Type B pancreatic cell (in vitro differentiated cells): Measurements from ENCODE around the gene NDEL1. TPM values are rescaled to one million over a fixed set of nuclear protein-coding genes. Genes with fewer than 3 reads are reported as not detected.

Experiments used
- DNase-seq: peaks from one replicate; pipeline ENCODE4 v3.0.0; 2021; ENCODE audit warnings: mixed read lengths; ENCODE audit not compliant: unreplicated experiment; ENCODE audit errors: extremely low spot score
- H3K27ac Mint-ChIP-seq: 2 replicates; pipeline ENCODE4 v1.8.0; 2021; ENCODE audit warnings: mild to moderate bottlenecking, mixed read lengths
- H3K27me3 Mint-ChIP-seq: 2 replicates; pipeline ENCODE4 v1.8.0; 2021; ENCODE audit warnings: mixed read lengths
- H3K36me3 Mint-ChIP-seq: 2 replicates; pipeline ENCODE4 v1.8.0; 2021; ENCODE audit warnings: mixed read lengths
- H3K4me1 Mint-ChIP-seq: one replicate; pipeline ENCODE4 v1.8.0; 2021; ENCODE audit warnings: mixed read lengths; ENCODE audit not compliant: unreplicated experiment
- H3K4me3 Mint-ChIP-seq: 2 replicates; pipeline ENCODE4 v1.8.0; 2021; ENCODE audit warnings: mild to moderate bottlenecking, mixed read lengths
- H3K9me3 Mint-ChIP-seq: 2 replicates; pipeline ENCODE4 v1.8.0; 2021; ENCODE audit warnings: mixed read lengths
- total RNA-seq: library from RNA; stranded (reverse); gene quantifications from 2 replicates; pipeline ENCODE4 v1.2.1, GENCODE V29; 2021; ENCODE audit warnings: low replicate concordance
- TF ChIP-seq, protein P1 (sequence below): fragments of 200-600 bp; sonication (generic); conservative IDR thresholded peaks from 2 replicates; pipeline ENCODE4 v1.5.0; 2021; ENCODE audit warnings: antibody characterized with exemption, mild to moderate bottlenecking

The NDEL1 gene
- total RNA-seq, 1 donor from 2014 or later: 51.4 TPM

DNA sequence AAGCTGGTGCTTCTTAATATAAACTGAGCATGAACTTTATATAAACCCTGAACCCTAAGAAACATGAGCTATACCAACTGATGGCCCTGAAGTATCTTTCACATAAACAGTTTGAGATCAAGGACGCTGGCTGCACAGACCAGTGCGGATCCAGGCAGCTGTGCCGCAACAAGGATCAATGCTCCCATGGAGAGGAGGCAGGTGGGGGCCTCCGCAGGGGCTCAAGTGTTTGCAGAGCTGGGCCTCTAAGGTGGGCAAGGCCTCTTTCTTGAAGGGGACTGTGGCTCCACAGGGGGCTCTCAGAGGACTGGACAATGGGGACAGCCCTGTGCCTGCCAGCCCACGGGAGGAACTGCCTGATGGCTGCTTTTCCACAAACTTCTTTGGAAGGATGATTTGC lies 46.0 kb downstream of the NDEL1 start:
- H3K27me3 Mint-ChIP-seq: no peaks in the 10 kb centered on the region
- H3K36me3 Mint-ChIP-seq: peaks cover 52% of the 10 kb centered on the region
- peaks cover 6% of the 10 kb centered on the region for H3K9me3 Mint-ChIP-seq
- no peaks in the 10 kb centered on the region for H3K4me1 Mint-ChIP-seq
- H3K4me3 Mint-ChIP-seq: no peak overlapping the region
- TF ChIP-seq, protein P1, sequence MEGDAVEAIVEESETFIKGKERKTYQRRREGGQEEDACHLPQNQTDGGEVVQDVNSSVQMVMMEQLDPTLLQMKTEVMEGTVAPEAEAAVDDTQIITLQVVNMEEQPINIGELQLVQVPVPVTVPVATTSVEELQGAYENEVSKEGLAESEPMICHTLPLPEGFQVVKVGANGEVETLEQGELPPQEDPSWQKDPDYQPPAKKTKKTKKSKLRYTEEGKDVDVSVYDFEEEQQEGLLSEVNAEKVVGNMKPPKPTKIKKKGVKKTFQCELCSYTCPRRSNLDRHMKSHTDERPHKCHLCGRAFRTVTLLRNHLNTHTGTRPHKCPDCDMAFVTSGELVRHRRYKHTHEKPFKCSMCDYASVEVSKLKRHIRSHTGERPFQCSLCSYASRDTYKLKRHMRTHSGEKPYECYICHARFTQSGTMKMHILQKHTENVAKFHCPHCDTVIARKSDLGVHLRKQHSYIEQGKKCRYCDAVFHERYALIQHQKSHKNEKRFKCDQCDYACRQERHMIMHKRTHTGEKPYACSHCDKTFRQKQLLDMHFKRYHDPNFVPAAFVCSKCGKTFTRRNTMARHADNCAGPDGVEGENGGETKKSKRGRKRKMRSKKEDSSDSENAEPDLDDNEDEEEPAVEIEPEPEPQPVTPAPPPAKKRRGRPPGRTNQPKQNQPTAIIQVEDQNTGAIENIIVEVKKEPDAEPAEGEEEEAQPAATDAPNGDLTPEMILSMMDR: no peak
- DNase-seq: no peak
- H3K27ac Mint-ChIP-seq: no peak overlapping the region

DNA sequence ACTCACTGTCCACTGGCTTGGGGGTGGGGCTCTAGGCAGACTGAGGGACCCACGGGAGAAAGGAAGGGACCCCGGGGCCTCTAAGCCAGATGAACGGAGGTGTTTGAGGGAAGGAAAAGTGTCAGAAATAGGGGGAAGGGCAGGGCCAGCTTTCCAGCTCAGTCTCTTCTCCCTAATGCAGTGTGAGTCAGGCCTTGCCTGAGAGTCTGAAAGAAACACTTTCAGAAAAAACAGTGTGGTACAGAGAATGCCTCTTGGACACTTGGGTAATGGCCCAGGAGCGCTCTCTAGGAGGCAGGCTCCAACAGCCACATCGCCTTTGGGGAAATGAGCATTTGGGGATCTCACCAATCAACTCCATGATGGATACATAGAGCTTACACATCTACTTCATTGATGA lies 46.9 kb downstream of the NDEL1 start:
- Mint-ChIP-seq H3K36me3 (peaks cover 59% of the 10 kb centered on the region), H3K4me1 (no peaks in the 10 kb centered on the region), H3K27me3 (no peaks in the 10 kb centered on the region), H3K9me3 (peaks cover 6% of the 10 kb centered on the region), H3K27ac (no peak overlapping the region), H3K4me3 (no peak overlapping the region)
- no peak for DNase-seq
- TF ChIP-seq, protein P1: no peak

GRCh38 chr17:8484465-8484864 lies 48.8 kb downstream of the NDEL1 start:
- no peak for DNase-seq
- TF ChIP-seq, protein P1: no peak
- no peak overlapping the region for H3K27ac Mint-ChIP-seq
- no peaks in the 10 kb centered on the region for H3K4me1 Mint-ChIP-seq
- H3K9me3 Mint-ChIP-seq: peaks cover 6% of the 10 kb centered on the region
- H3K27me3 Mint-ChIP-seq: no peaks in the 10 kb centered on the region
- no peak overlapping the region for H3K4me3 Mint-ChIP-seq
- peaks cover 69% of the 10 kb centered on the region for H3K36me3 Mint-ChIP-seq

GRCh38 chr17:8485491-8485890 lies 49.8 kb downstream of the NDEL1 start:
- Mint-ChIP-seq H3K4me3 (no peak overlapping the region), H3K4me1 (no peaks in the 10 kb centered on the region), H3K9me3 (peaks cover 6% of the 10 kb centered on the region), H3K27me3 (no peaks in the 10 kb centered on the region), H3K36me3 (peaks cover 67% of the 10 kb centered on the region), H3K27ac (no peak overlapping the region)
- TF ChIP-seq, protein P1: no peak
- DNase-seq: no peak

- DNase-seq: no peak
- peaks cover 72% of the 10 kb centered on the region for H3K36me3 Mint-ChIP-seq
- no peaks in the 10 kb centered on the region for H3K27me3 Mint-ChIP-seq
These were observed 51.5 kb downstream of the NDEL1 start for GRCh38 chr17:8487130-8487645.

More at GRCh38 chr17:8487130-8487645, 51.5 kb downstream of the NDEL1 start:
- H3K4me3 Mint-ChIP-seq: no peak overlapping the region
- H3K4me1 Mint-ChIP-seq: no peaks in the 10 kb centered on the region
- TF ChIP-seq, protein P1: no peak
- H3K9me3 Mint-ChIP-seq: peaks cover 6% of the 10 kb centered on the region
- H3K27ac Mint-ChIP-seq: no peak overlapping the region
